DOHH2 (cell line): Measurements from ENCODE around the gene CAPRIN2.

Experiments used
- EZH2phosphoT487 ChIP-seq: fragments of 200-600 bp; sonication (generic); IDR thresholded peaks from 2 replicates; pipeline ENCODE4 v1.6.1; 2017; ENCODE audit warnings: borderline replicate concordance, mild to moderate bottlenecking, antibody characterized with exemption, low read length, moderate library complexity, mixed read lengths
- TF ChIP-seq, protein P1 (sequence below): fragments of 200-600 bp; sonication (generic); IDR thresholded peaks from one replicate; pipeline ENCODE4 v1.5.1; 2014; ENCODE audit warnings: antibody characterized with exemption, mild to moderate bottlenecking, low read depth, low read length; ENCODE audit not compliant: poor library complexity, severe bottlenecking

DNA sequence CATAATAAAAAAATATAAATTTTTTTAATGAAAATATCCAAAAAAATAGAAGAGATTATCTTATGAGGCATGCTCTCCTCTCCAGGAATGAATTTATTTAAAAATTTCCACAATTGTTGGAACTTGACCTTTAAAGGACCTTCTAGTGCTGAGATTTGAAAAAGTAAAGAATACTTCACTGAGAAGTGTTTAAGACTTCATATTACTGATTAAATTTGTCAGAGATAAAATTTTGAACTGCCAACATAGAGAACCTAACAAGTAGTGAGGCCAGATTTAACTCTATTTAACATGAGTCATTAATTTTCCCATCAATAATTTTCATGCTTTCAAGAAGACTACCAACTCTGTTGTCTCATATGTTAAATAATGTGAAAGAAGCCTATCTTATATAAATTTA, 14.5 kb downstream of the CAPRIN2 start:
- TF ChIP-seq, protein P1, sequence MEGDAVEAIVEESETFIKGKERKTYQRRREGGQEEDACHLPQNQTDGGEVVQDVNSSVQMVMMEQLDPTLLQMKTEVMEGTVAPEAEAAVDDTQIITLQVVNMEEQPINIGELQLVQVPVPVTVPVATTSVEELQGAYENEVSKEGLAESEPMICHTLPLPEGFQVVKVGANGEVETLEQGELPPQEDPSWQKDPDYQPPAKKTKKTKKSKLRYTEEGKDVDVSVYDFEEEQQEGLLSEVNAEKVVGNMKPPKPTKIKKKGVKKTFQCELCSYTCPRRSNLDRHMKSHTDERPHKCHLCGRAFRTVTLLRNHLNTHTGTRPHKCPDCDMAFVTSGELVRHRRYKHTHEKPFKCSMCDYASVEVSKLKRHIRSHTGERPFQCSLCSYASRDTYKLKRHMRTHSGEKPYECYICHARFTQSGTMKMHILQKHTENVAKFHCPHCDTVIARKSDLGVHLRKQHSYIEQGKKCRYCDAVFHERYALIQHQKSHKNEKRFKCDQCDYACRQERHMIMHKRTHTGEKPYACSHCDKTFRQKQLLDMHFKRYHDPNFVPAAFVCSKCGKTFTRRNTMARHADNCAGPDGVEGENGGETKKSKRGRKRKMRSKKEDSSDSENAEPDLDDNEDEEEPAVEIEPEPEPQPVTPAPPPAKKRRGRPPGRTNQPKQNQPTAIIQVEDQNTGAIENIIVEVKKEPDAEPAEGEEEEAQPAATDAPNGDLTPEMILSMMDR, result no peak
- no peak for TF ChIP-seq EZH2phosphoT487
